HCT116 (cell line): ENCODE measurements around the gene CPNE5. TPM values are rescaled to one million over a fixed set of nuclear protein-coding genes. Genes with fewer than 3 reads are reported as not detected.

Experiments
- ATAC-seq: fragments of 200-7000 bp; cut with Tn5 transposase; 2 replicates; pipeline ENCODE4 v1.9.1; 2020; ENCODE audit warnings: mild to moderate bottlenecking, moderate library complexity
- BruUV-seq: library from RNA; stranded (reverse); fragments of 400-500 nt; replicated peaks from 2 replicates; lab custom pipeline; 2021; lab: Mats Ljungman, UMichigan
- CTCF ChIA-PET: fragments of 300-600 bp; sonication (Branson Sonifier 250); formaldehyde crosslinking; loops from one replicate; lab custom pipeline; 2021; ENCODE audit warnings: antibody characterized with exemption; lab: Charles Lee
- POLR2A ChIA-PET: fragments of 300-600, 350-600 bp; sonication (Branson Sonifier 250); formaldehyde crosslinking; loops from one replicate; lab custom pipeline; 2021; ENCODE audit warnings: antibody characterized with exemption; lab: Charles Lee
- RAD21 ChIA-PET, 2 experiments: fragments of 300-600 bp; sonication (Branson Sonifier 250); formaldehyde crosslinking; loops; one replicate each; lab custom pipeline; 2023; ENCODE audit warnings: low total read pairs in 2 of 2; ENCODE audit not compliant: uncharacterized antibody in 2 of 2, unreplicated experiment in 2 of 2, low non-redundant PET in 1 of 2; lab: Charles Lee
- DNase-seq: peaks from one replicate; pipeline ENCODE4 v3.0.0-alpha.2; 2010; ENCODE audit warnings: low read depth, low spot score
- H2AFZ ChIP-seq: fragments of 200-600 bp; shearing (Covaris generic), sonication (generic); 2 replicates; pipeline ENCODE4 v1.6.1; 2017; ENCODE audit warnings: low read depth, mixed run types, mixed read lengths, antibody characterized with exemption, low read length; ENCODE audit not compliant: poor library complexity, severe bottlenecking
- H3K27ac ChIP-seq: 2 replicates; pipeline ENCODE4 v1.5.1; 2012; ENCODE audit warnings: low read depth, low read length
- H3K27me3 ChIP-seq: fragments of 200-600 bp; sonication (generic); 2 replicates; pipeline ENCODE4 v1.6.1; 2016; ENCODE audit warnings: mixed run types, low read length, mixed read lengths; ENCODE audit not compliant: insufficient read depth
- H3K36me3 ChIP-seq, 2 experiments: fragments of 200-500 bp in 1 of 2; fragments of 200-600 bp in 1 of 2; sonication (Bioruptor generic) in 1 of 2; sonication (generic) in 1 of 2; 2 replicates each; pipeline versions ENCODE4 v1.5.1 to v1.6.1; 2014 to 2016; ENCODE audit warnings: low read length in 2 of 2, inconsistent platforms in 1 of 2, mixed read lengths in 1 of 2, mixed run types in 1 of 2; ENCODE audit not compliant: insufficient read depth in 2 of 2, control insufficient read depth in 1 of 2
- H3K4me1 ChIP-seq, 2 experiments: fragments of 200-600 bp in 1 of 2; sonication (generic) in 1 of 2; 2 replicates each; pipeline versions ENCODE4 v1.5.1 to v1.6.1; 2012 to 2017; ENCODE audit warnings: low read length in 2 of 2, inconsistent platforms in 1 of 2, mild to moderate bottlenecking in 1 of 2, mixed read lengths in 1 of 2, mixed run types in 1 of 2, moderate library complexity in 1 of 2; ENCODE audit not compliant: insufficient read depth in 2 of 2, control insufficient read depth in 1 of 2
- H3K4me2 ChIP-seq: fragments of 200-600 bp; sonication (generic); 2 replicates; pipeline ENCODE4 v1.6.1; 2017; ENCODE audit warnings: mixed run types, low read length, mixed read lengths
- H3K4me3 ChIP-seq, 2 experiments: fragments of 200-600 bp in 1 of 2; sonication (generic) in 1 of 2; replicated peaks in 1 of 2; 2 replicates each; pipeline ENCODE4 v1.5.1; 2011 to 2016; ENCODE audit warnings: low read length in 2 of 2, control low read depth in 1 of 2, low read depth in 1 of 2, mild to moderate bottlenecking in 1 of 2, mixed read lengths in 1 of 2, mixed run types in 1 of 2
- H3K79me2 ChIP-seq: fragments of 200-600 bp; sonication (generic); 2 replicates; pipeline ENCODE4 v1.6.1; 2017; ENCODE audit warnings: mild to moderate bottlenecking, mixed run types, low read length, moderate library complexity, mixed read lengths; ENCODE audit not compliant: insufficient read depth
- H3K9ac ChIP-seq: fragments of 200-600 bp; sonication (generic); 2 replicates; pipeline ENCODE4 v1.6.1; 2016; ENCODE audit warnings: low read length, mixed read lengths
- H3K9me2 ChIP-seq: fragments of 200-600 bp; sonication (generic), shearing (Covaris generic); 2 replicates; pipeline ENCODE4 v1.6.1; 2017; ENCODE audit warnings: mixed run types, mild to moderate bottlenecking, moderate library complexity; ENCODE audit not compliant: insufficient read depth
- H3K9me3 ChIP-seq, 2 experiments: fragments of 200-500 bp in 1 of 2; fragments of 200-600 bp in 1 of 2; sonication (Bioruptor generic) in 1 of 2; sonication (generic) in 1 of 2; 2 replicates each; pipeline ENCODE4 v1.6.1; 2014 to 2017; ENCODE audit warnings: low read length in 2 of 2, mixed read lengths in 2 of 2, inconsistent platforms in 1 of 2, low read depth in 1 of 2, mild to moderate bottlenecking in 1 of 2, mixed run types in 1 of 2, moderate library complexity in 1 of 2; ENCODE audit not compliant: control insufficient read depth in 1 of 2, insufficient read depth in 1 of 2
- H4K20me1 ChIP-seq: fragments of 200-600 bp; sonication (generic), shearing (Covaris generic); 2 replicates; pipeline ENCODE4 v1.6.1; 2017; ENCODE audit warnings: mixed run types, mild to moderate bottlenecking, moderate library complexity; ENCODE audit not compliant: insufficient read depth
- CBX3 ChIP-seq: IDR thresholded peaks from 2 replicates; pipeline ENCODE4 v1.6.1; 2012; ENCODE audit warnings: low read depth
- CEBPB ChIP-seq: IDR thresholded peaks from 2 replicates; pipeline ENCODE4 v1.6.1; 2012; ENCODE audit warnings: low read depth
- EGR1 ChIP-seq: IDR thresholded peaks from 2 replicates; pipeline ENCODE4 v1.6.1; 2012; ENCODE audit warnings: low read depth
- ELF1 ChIP-seq: IDR thresholded peaks from 2 replicates; pipeline ENCODE4 v1.6.1; 2012; ENCODE audit warnings: low read depth, borderline replicate concordance
- JUND ChIP-seq: IDR thresholded peaks from 2 replicates; pipeline ENCODE4 v1.6.1; 2012
- POLR2A ChIP-seq: IDR thresholded peaks from 2 replicates; pipeline ENCODE4 v1.7.0; 2011; ENCODE audit warnings: borderline replicate concordance; ENCODE audit not compliant: insufficient read depth, insufficient read length; ENCODE audit errors: extremely low read depth
- POLR2AphosphoS5 ChIP-seq: IDR thresholded peaks from 2 replicates; pipeline ENCODE4 v1.6.1; 2011; ENCODE audit warnings: mild to moderate bottlenecking, low read depth, low read length, moderate library complexity
- SIN3A ChIP-seq: IDR thresholded peaks from 2 replicates; pipeline ENCODE4 v1.6.1; 2012; ENCODE audit warnings: low read depth
- SP1 ChIP-seq: IDR thresholded peaks from 2 replicates; pipeline ENCODE4 v1.6.1; 2012; ENCODE audit warnings: low read depth
- TCF7L2 ChIP-seq: IDR thresholded peaks from 2 replicates; pipeline ENCODE4 v1.7.0; 2011; ENCODE audit warnings: borderline replicate concordance, inconsistent platforms; ENCODE audit not compliant: insufficient read depth, insufficient read length; ENCODE audit errors: extremely low read depth
- YY1 ChIP-seq: IDR thresholded peaks from 2 replicates; pipeline ENCODE4 v1.6.1; 2011; ENCODE audit warnings: low read length, low read depth, moderate library complexity, mild to moderate bottlenecking; ENCODE audit not compliant: insufficient replicate concordance; ENCODE audit errors: extremely low read depth
- ZFX ChIP-seq: fragments of 450-650 bp; IDR thresholded peaks from 2 replicates; pipeline ENCODE4 v1.6.1; 2017
- ZNF274 ChIP-seq: fragments of 200-500 bp; sonication (Bioruptor generic); IDR thresholded peaks from 2 replicates; pipeline ENCODE4 v1.6.1; 2014; ENCODE audit warnings: mild to moderate bottlenecking, low read depth, low read length, inconsistent platforms
- intact Hi-C: fragments of 100-400 bp; cut with micrococcal nuclease; formaldehyde crosslinking; loops from 2 replicates; pipeline ENCODE4 v1.10.0; 2022
- total RNA-seq: library from RNA; stranded (reverse); gene quantifications from one replicate; pipeline ENCODE4 v1.2.1, GENCODE V29; 2021; ENCODE audit not compliant: unreplicated experiment
- TF ChIP-seq, protein P1 (sequence below): IDR thresholded peaks from 2 replicates; pipeline ENCODE4 v1.6.1; 2012
- TF ChIP-seq, protein P2 (sequence below): IDR thresholded peaks from 2 replicates; pipeline ENCODE4 v1.6.1; 2012
- TF ChIP-seq, protein P3 (sequence below), 3 experiments: fragments of 200-600 bp in 1 of 3; sonication (generic) in 1 of 3; IDR thresholded peaks in 2 of 3; conservative IDR thresholded peaks in 1 of 3; 2 replicates each; pipeline ENCODE4 v1.5.1; 2012 to 2017; ENCODE audit warnings: low read depth in 2 of 3, low read length in 2 of 3, antibody characterized with exemption in 1 of 3, borderline replicate concordance in 1 of 3, control low read depth in 1 of 3, mild to moderate bottlenecking in 1 of 3, mixed read lengths in 1 of 3, mixed run types in 1 of 3, moderate library complexity in 1 of 3; ENCODE audit not compliant: insufficient read depth in 1 of 3
- TF ChIP-seq, protein P4 (sequence below): IDR thresholded peaks from 2 replicates; pipeline ENCODE4 v1.6.1; 2011; ENCODE audit warnings: mild to moderate bottlenecking, low read length, moderate library complexity; ENCODE audit not compliant: insufficient replicate concordance; ENCODE audit errors: extremely low read depth
- TF ChIP-seq, protein P5 (sequence below): IDR thresholded peaks from 2 replicates; pipeline ENCODE4 v1.6.1; 2012; ENCODE audit warnings: low read depth

The CPNE5 gene
- total RNA-seq, 1 experiment from 2014 or later: not detected

DNA sequence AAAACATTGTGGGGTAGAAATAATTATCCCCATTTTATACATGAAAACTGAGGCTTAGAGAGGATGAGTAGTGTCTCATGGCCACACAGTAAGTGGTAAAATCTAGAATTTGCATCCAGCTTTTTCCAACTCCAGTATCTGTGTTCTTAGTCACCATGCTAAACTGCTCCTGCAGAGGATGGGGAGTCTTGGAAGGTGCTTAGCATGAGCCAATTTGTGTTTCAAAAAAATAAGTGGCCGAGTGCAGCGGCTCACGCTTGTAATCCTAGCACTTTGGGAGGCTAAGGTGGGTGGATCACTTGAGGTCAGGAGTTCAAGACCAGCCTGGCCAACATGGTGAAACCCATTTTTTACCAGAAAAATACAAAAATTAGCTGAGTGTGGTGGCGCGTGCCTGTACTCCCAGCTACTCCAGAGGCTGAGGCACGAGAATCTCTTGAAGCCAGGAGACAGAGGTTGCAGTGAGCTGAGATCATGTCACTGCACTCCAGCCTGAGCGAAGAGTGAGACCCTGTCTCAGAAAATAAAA, 48.9 kb upstream of the CPNE5 start:
- Histone ChIP-seq H3K4me2 (no peak overlapping the region), H3K27me3 (no peaks in the 10 kb centered on the region), H2AFZ (no peak overlapping the region), H3K9me2 (no peaks in the 10 kb centered on the region), H4K20me1 (no peaks in the 10 kb centered on the region), H3K4me1 (peaks cover 8 to 18% of the 10 kb centered on the region in 2 experiments; a peak in 3 of 4 replicates), H3K36me3 (no peaks in the 10 kb centered on the region), H3K79me2 (peaks cover 39% of the 10 kb centered on the region), H3K9ac (no peak overlapping the region), H3K27ac (no peak overlapping the region), H3K9me3 (no peaks in the 10 kb centered on the region), H3K4me3 (no peak overlapping the region)
- no peak for DNase-seq
- BruUV-seq: no TSS peak
- no peak for TF ChIP-seq ZFX
- TF ChIP-seq POLR2A: no peak
- TF ChIP-seq CBX3: no peak
- TF ChIP-seq, protein P1, sequence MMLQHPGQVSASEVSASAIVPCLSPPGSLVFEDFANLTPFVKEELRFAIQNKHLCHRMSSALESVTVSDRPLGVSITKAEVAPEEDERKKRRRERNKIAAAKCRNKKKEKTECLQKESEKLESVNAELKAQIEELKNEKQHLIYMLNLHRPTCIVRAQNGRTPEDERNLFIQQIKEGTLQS: no peak
- no peak for TF ChIP-seq ELF1
- TF ChIP-seq EGR1: no peak
- TF ChIP-seq, protein P2, sequence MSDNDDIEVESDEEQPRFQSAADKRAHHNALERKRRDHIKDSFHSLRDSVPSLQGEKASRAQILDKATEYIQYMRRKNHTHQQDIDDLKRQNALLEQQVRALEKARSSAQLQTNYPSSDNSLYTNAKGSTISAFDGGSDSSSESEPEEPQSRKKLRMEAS: no peak
- TF ChIP-seq, protein P3, sequence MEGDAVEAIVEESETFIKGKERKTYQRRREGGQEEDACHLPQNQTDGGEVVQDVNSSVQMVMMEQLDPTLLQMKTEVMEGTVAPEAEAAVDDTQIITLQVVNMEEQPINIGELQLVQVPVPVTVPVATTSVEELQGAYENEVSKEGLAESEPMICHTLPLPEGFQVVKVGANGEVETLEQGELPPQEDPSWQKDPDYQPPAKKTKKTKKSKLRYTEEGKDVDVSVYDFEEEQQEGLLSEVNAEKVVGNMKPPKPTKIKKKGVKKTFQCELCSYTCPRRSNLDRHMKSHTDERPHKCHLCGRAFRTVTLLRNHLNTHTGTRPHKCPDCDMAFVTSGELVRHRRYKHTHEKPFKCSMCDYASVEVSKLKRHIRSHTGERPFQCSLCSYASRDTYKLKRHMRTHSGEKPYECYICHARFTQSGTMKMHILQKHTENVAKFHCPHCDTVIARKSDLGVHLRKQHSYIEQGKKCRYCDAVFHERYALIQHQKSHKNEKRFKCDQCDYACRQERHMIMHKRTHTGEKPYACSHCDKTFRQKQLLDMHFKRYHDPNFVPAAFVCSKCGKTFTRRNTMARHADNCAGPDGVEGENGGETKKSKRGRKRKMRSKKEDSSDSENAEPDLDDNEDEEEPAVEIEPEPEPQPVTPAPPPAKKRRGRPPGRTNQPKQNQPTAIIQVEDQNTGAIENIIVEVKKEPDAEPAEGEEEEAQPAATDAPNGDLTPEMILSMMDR (IDR thresholded peaks at IDR 0.05 in 2 of 3, conservative IDR thresholded peaks at IDR 0.05 in 1 of 3; ENCODE audit: borderline replicate concordance in 1 of 3, insufficient read depth in 1 of 3, low read depth in 2 of 3, low read length in 2 of 3): no peak
- TF ChIP-seq, protein P4, sequence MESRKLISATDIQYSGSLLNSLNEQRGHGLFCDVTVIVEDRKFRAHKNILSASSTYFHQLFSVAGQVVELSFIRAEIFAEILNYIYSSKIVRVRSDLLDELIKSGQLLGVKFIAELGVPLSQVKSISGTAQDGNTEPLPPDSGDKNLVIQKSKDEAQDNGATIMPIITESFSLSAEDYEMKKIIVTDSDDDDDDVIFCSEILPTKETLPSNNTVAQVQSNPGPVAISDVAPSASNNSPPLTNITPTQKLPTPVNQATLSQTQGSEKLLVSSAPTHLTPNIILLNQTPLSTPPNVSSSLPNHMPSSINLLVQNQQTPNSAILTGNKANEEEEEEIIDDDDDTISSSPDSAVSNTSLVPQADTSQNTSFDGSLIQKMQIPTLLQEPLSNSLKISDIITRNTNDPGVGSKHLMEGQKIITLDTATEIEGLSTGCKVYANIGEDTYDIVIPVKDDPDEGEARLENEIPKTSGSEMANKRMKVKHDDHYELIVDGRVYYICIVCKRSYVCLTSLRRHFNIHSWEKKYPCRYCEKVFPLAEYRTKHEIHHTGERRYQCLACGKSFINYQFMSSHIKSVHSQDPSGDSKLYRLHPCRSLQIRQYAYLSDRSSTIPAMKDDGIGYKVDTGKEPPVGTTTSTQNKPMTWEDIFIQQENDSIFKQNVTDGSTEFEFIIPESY: no peak
- TF ChIP-seq JUND: no peak
- TF ChIP-seq, protein P5, sequence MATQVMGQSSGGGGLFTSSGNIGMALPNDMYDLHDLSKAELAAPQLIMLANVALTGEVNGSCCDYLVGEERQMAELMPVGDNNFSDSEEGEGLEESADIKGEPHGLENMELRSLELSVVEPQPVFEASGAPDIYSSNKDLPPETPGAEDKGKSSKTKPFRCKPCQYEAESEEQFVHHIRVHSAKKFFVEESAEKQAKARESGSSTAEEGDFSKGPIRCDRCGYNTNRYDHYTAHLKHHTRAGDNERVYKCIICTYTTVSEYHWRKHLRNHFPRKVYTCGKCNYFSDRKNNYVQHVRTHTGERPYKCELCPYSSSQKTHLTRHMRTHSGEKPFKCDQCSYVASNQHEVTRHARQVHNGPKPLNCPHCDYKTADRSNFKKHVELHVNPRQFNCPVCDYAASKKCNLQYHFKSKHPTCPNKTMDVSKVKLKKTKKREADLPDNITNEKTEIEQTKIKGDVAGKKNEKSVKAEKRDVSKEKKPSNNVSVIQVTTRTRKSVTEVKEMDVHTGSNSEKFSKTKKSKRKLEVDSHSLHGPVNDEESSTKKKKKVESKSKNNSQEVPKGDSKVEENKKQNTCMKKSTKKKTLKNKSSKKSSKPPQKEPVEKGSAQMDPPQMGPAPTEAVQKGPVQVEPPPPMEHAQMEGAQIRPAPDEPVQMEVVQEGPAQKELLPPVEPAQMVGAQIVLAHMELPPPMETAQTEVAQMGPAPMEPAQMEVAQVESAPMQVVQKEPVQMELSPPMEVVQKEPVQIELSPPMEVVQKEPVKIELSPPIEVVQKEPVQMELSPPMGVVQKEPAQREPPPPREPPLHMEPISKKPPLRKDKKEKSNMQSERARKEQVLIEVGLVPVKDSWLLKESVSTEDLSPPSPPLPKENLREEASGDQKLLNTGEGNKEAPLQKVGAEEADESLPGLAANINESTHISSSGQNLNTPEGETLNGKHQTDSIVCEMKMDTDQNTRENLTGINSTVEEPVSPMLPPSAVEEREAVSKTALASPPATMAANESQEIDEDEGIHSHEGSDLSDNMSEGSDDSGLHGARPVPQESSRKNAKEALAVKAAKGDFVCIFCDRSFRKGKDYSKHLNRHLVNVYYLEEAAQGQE: no peak
- no peak for TF ChIP-seq ZNF274
- no peak for TF ChIP-seq CEBPB
- TF ChIP-seq YY1: no peak
- no peak for TF ChIP-seq POLR2AphosphoS5
- no peak for TF ChIP-seq SP1
- no peak for TF ChIP-seq TCF7L2
- no peak for TF ChIP-seq SIN3A
- ATAC-seq: no peak
- intact Hi-C loops: loop anchor here (5.0 kb wide), 1 partner anchor 324 kb away; no protein-coding TSS in a partner anchor
- CTCF ChIA-PET: interaction anchor here (1.7 kb wide), 1 partner anchor 130 kb away, joined by 3 read pairs; no protein-coding TSS in a partner anchor
- RAD21 ChIA-PET: interaction anchor here in 1 of 2 experiments (0.6 kb wide), 1 partner anchor 21 kb away, joined by 5 read pairs; no protein-coding TSS in a partner anchor
- POLR2A ChIA-PET: no interaction called here
